ENCODE data around the gene PACRG. TPM values are rescaled to one million over a fixed set of nuclear protein-coding genes. Genes with fewer than 3 reads are reported as not detected.

Gene PACRG
- total RNA-seq, 2 experiments from 2014 or later: not detected

DNA sequence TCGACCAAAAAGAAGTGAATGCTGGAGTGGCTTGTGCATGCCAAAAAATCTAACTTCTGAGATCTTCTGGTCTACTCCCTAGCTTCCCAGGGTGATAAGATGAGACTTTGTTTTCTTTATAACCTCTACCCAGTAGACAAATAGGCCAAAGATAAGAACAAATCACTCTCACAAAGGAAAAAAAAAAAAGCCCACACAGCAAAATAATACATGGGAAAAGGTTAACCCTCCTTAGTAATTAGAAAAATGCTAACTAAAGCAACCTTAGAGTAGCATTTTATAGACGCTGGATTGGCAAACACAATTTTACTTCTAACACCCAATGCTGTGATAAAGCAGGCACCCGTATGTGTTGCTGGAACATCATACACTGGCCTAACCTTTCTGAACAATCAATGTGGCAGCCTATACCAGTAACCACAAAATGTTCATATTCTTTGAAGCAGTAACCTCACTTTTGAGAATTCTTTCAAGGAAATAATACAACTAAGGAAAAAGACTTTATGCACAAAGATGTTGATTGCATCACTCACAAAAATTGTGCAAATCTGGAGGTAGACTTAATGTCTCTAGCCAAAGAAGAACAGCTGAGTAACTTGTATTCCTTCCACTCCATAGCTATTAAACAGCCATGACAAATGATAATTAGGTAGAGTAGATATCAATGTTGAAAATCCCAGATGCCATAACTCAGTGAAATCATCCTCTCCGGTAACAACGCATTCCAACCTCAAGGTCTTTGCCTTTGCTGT lies 570.5 kb downstream of the PACRG start:
- no peaks in the 10 kb centered on the region for H3K4me1 ChIP-seq (ENCODE audit: insufficient read depth, low read length, poor library complexity, severe bottlenecking)
- H4K20me1 ChIP-seq (ENCODE audit: insufficient read depth, low read length): no peaks in the 10 kb centered on the region
- H3K79me2 ChIP-seq (ENCODE audit: insufficient read depth, low read depth, low read length): no peaks in the 10 kb centered on the region
- intact Hi-C loops (cut with micrococcal nuclease; ENCODE audit: unreplicated experiment): no loop called here
- H3K9me2 ChIP-seq (ENCODE audit: insufficient read depth, low read length): no peaks in the 10 kb centered on the region
- ChIA-PET CTCF (ENCODE audit: unreplicated experiment) (no interaction called here), POLR2A (interaction anchor here (0.5 to 0.9 kb wide), 3 partner anchors 121 to 1418 kb away, joined by 3 read pairs; no protein-coding TSS in a partner anchor)
- no peaks in the 10 kb centered on the region for H3K36me3 ChIP-seq (ENCODE audit: insufficient read depth, low read length)
- no peak overlapping the region for H3K27ac ChIP-seq (ENCODE audit: low read depth, low read length, poor library complexity, severe bottlenecking)
- no peak overlapping the region for H3K4me3 ChIP-seq (ENCODE audit: low read depth, low read length, poor library complexity, severe bottlenecking)
- H2AFZ ChIP-seq (ENCODE audit: low read length): no peak overlapping the region
- DNase-seq (ENCODE audit: low spot score): no peak
- H3K4me2 ChIP-seq (ENCODE audit: low read length): no peak overlapping the region
- TF ChIP-seq CTCF (conservative IDR thresholded peaks at IDR 0.05; ENCODE audit: low read length): no peak
- H3K9me3 ChIP-seq (ENCODE audit: low read length): no peaks in the 10 kb centered on the region
- BruUV-seq (replicated peaks): no TSS peak

DNA sequence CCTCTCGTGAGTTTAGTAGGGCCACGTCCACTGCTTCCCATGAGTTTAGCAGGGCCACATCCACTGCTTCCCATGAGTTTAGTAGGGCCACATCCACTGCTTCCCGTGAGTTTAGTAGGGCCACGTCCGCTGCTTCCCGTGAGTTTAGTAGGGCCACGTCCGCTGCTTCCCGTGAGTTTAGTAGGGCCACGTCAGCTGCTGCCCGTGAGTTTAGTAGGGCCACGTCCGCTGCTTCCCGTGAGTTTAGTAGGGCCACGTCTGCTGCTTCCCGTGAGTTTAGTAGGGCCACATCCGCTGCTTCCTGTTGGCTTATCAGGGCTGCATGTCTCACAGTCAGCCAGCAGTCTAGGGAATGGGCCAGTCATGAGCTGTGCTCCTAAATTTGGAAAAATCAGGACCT lies 573.1 kb downstream of the PACRG start:
- POLR2A ChIA-PET: interaction anchor here (0.6 kb wide), 1 partner anchor 938 kb away, joined by 4 read pairs; no protein-coding TSS in a partner anchor
- DNase-seq (ENCODE audit: low spot score): no peak

More for the DNA sequence above, 573.1 kb downstream of the PACRG start:
- Histone ChIP-seq H3K27ac (ENCODE audit: low read depth, low read length, poor library complexity, severe bottlenecking) (no peak overlapping the region), H3K79me2 (ENCODE audit: insufficient read depth, low read depth, low read length) (no peaks in the 10 kb centered on the region), H4K20me1 (ENCODE audit: insufficient read depth, low read length) (no peaks in the 10 kb centered on the region), H3K9me3 (ENCODE audit: low read length) (no peaks in the 10 kb centered on the region), H3K36me3 (ENCODE audit: insufficient read depth, low read length) (no peaks in the 10 kb centered on the region), H3K4me1 (ENCODE audit: insufficient read depth, low read length, poor library complexity, severe bottlenecking) (no peaks in the 10 kb centered on the region), H3K9me2 (ENCODE audit: insufficient read depth, low read length) (no peaks in the 10 kb centered on the region), H3K4me2 (ENCODE audit: low read length) (no peak overlapping the region), H2AFZ (ENCODE audit: low read length) (no peak overlapping the region), H3K4me3 (ENCODE audit: low read depth, low read length, poor library complexity, severe bottlenecking) (no peak overlapping the region)
- CTCF ChIA-PET (ENCODE audit: unreplicated experiment): no interaction called here
- no TSS peak for BruUV-seq (replicated peaks)
- intact Hi-C loops (cut with micrococcal nuclease; ENCODE audit: unreplicated experiment): no loop called here
- no peak for TF ChIP-seq EZH2phosphoT487 (IDR thresholded peaks at IDR 0.05; ENCODE audit: borderline replicate concordance, low read depth, low read length)
- TF ChIP-seq CTCF (conservative IDR thresholded peaks at IDR 0.05; ENCODE audit: low read length): no peak

Data from OCI-LY7 (cell line).